ENCODE results near the gene TBC1D2B. TPM values are rescaled to one million over a fixed set of nuclear protein-coding genes. Genes with fewer than 3 reads are reported as not detected.
"Not testable (repeated sequence)": the region's sequence is repeated elsewhere in the genome, so short reads cannot be mapped to it uniquely, and the experiment has no call there.

Gene TBC1D2B
- total RNA-seq, 1 experiment from 2014 or later, result 30.6 TPM

GRCh38 chr15:77988347-77989295 is 88.9 kb downstream of the TBC1D2B start:
- DNase-seq (ENCODE audit: low read depth), result no peak

- DNase-seq (ENCODE audit: low read depth), result not testable (repeated sequence)
Measured at GRCh38 chr15:77987765-77988136, 89.8 kb downstream of the TBC1D2B start.

- no peak for DNase-seq (ENCODE audit: low read depth)
Measured at GRCh38 chr15:77986891-77987764, 90.4 kb downstream of the TBC1D2B start.

- DNase-seq (ENCODE audit: low read depth), result no peak
Measured at GRCh38 chr15:77985931-77986480, 91.5 kb downstream of the TBC1D2B start.

GRCh38 chr15:77985031-77985930 is 92.2 kb downstream of the TBC1D2B start:
- DNase-seq (ENCODE audit: low read depth), result no peak

- no peak for DNase-seq (ENCODE audit: low read depth)
Measured at GRCh38 chr15:77984446-77984861, 93.1 kb downstream of the TBC1D2B start.

- no peak for DNase-seq (ENCODE audit: low read depth)
Measured at GRCh38 chr15:77983708-77984445, 93.6 kb downstream of the TBC1D2B start.

GRCh38 chr15:77983091-77983707 is 94.3 kb downstream of the TBC1D2B start:
- no peak for DNase-seq (ENCODE audit: low read depth)

GRCh38 chr15:77982127-77982490 is 95.4 kb downstream of the TBC1D2B start:
- DNase-seq (ENCODE audit: low read depth), result no peak

GRCh38 chr15:77981281-77982126 is 96.0 kb downstream of the TBC1D2B start:
- no peak for DNase-seq (ENCODE audit: low read depth)

GRCh38 chr15:77980674-77981073 is 96.8 kb downstream of the TBC1D2B start:
- DNase-seq (ENCODE audit: low read depth), result not testable (repeated sequence)

GRCh38 chr15:77980098-77980497 is 97.4 kb downstream of the TBC1D2B start:
- no peak for DNase-seq (ENCODE audit: low read depth)

GRCh38 chr15:77979157-77979556 is 98.4 kb downstream of the TBC1D2B start:
- DNase-seq (ENCODE audit: low read depth), result peak; percentile 70

GRCh38 chr15:77978759-77979145 is 98.8 kb downstream of the TBC1D2B start:
- not testable (repeated sequence) for DNase-seq (ENCODE audit: low read depth)

- DNase-seq (ENCODE audit: low read depth), result not testable (repeated sequence)
Measured at GRCh38 chr15:77977903-77978758, 99.4 kb downstream of the TBC1D2B start.

GRCh38 chr15:77976760-77977525 is 100.6 kb downstream of the TBC1D2B start:
- DNase-seq (ENCODE audit: low read depth), result not testable (repeated sequence)

- DNase-seq (ENCODE audit: low read depth), result not testable (repeated sequence)
Measured at GRCh38 chr15:77976095-77976450, 101.4 kb downstream of the TBC1D2B start.

Measured in LHCN-M2 (cell line).